HCT116 (cell line): ENCODE results near the gene SKAP1. TPM values are rescaled to one million over a fixed set of nuclear protein-coding genes. Genes with fewer than 3 reads are reported as not detected.

Source experiments
- ATAC-seq: fragments of 200-7000 bp; cut with Tn5 transposase; 2 replicates; pipeline ENCODE4 v1.9.1; 2020; ENCODE audit warnings: mild to moderate bottlenecking, moderate library complexity
- BruUV-seq: library from RNA; stranded (reverse); fragments of 400-500 nt; replicated peaks from 2 replicates; lab custom pipeline; 2021; lab: Mats Ljungman, UMichigan
- CTCF ChIA-PET: fragments of 300-600 bp; sonication (Branson Sonifier 250); formaldehyde crosslinking; loops from one replicate; lab custom pipeline; 2021; ENCODE audit warnings: antibody characterized with exemption; lab: Charles Lee
- POLR2A ChIA-PET: fragments of 300-600, 350-600 bp; sonication (Branson Sonifier 250); formaldehyde crosslinking; loops from one replicate; lab custom pipeline; 2021; ENCODE audit warnings: antibody characterized with exemption; lab: Charles Lee
- RAD21 ChIA-PET, 2 experiments: fragments of 300-600 bp; sonication (Branson Sonifier 250); formaldehyde crosslinking; loops; one replicate each; lab custom pipeline; 2023; ENCODE audit warnings: low total read pairs in 2 of 2; ENCODE audit not compliant: uncharacterized antibody in 2 of 2, unreplicated experiment in 2 of 2, low non-redundant PET in 1 of 2; lab: Charles Lee
- DNase-seq: peaks from one replicate; pipeline ENCODE4 v3.0.0-alpha.2; 2010; ENCODE audit warnings: low read depth, low spot score
- H2AFZ ChIP-seq: fragments of 200-600 bp; shearing (Covaris generic), sonication (generic); 2 replicates; pipeline ENCODE4 v1.6.1; 2017; ENCODE audit warnings: low read depth, mixed run types, mixed read lengths, antibody characterized with exemption, low read length; ENCODE audit not compliant: poor library complexity, severe bottlenecking
- H3K27ac ChIP-seq: 2 replicates; pipeline ENCODE4 v1.5.1; 2012; ENCODE audit warnings: low read depth, low read length
- H3K27me3 ChIP-seq: fragments of 200-600 bp; sonication (generic); 2 replicates; pipeline ENCODE4 v1.6.1; 2016; ENCODE audit warnings: mixed run types, low read length, mixed read lengths; ENCODE audit not compliant: insufficient read depth
- H3K36me3 ChIP-seq, 2 experiments: fragments of 200-500 bp in 1 of 2; fragments of 200-600 bp in 1 of 2; sonication (Bioruptor generic) in 1 of 2; sonication (generic) in 1 of 2; 2 replicates each; pipeline versions ENCODE4 v1.5.1 to v1.6.1; 2014 to 2016; ENCODE audit warnings: low read length in 2 of 2, inconsistent platforms in 1 of 2, mixed read lengths in 1 of 2, mixed run types in 1 of 2; ENCODE audit not compliant: insufficient read depth in 2 of 2, control insufficient read depth in 1 of 2
- H3K4me1 ChIP-seq, 2 experiments: fragments of 200-600 bp in 1 of 2; sonication (generic) in 1 of 2; 2 replicates each; pipeline versions ENCODE4 v1.5.1 to v1.6.1; 2012 to 2017; ENCODE audit warnings: low read length in 2 of 2, inconsistent platforms in 1 of 2, mild to moderate bottlenecking in 1 of 2, mixed read lengths in 1 of 2, mixed run types in 1 of 2, moderate library complexity in 1 of 2; ENCODE audit not compliant: insufficient read depth in 2 of 2, control insufficient read depth in 1 of 2
- H3K4me2 ChIP-seq: fragments of 200-600 bp; sonication (generic); 2 replicates; pipeline ENCODE4 v1.6.1; 2017; ENCODE audit warnings: mixed run types, low read length, mixed read lengths
- H3K4me3 ChIP-seq, 2 experiments: fragments of 200-600 bp in 1 of 2; sonication (generic) in 1 of 2; replicated peaks in 1 of 2; 2 replicates each; pipeline ENCODE4 v1.5.1; 2011 to 2016; ENCODE audit warnings: low read length in 2 of 2, control low read depth in 1 of 2, low read depth in 1 of 2, mild to moderate bottlenecking in 1 of 2, mixed read lengths in 1 of 2, mixed run types in 1 of 2
- H3K79me2 ChIP-seq: fragments of 200-600 bp; sonication (generic); 2 replicates; pipeline ENCODE4 v1.6.1; 2017; ENCODE audit warnings: mild to moderate bottlenecking, mixed run types, low read length, moderate library complexity, mixed read lengths; ENCODE audit not compliant: insufficient read depth
- H3K9ac ChIP-seq: fragments of 200-600 bp; sonication (generic); 2 replicates; pipeline ENCODE4 v1.6.1; 2016; ENCODE audit warnings: low read length, mixed read lengths
- H3K9me2 ChIP-seq: fragments of 200-600 bp; sonication (generic), shearing (Covaris generic); 2 replicates; pipeline ENCODE4 v1.6.1; 2017; ENCODE audit warnings: mixed run types, mild to moderate bottlenecking, moderate library complexity; ENCODE audit not compliant: insufficient read depth
- H3K9me3 ChIP-seq, 2 experiments: fragments of 200-500 bp in 1 of 2; fragments of 200-600 bp in 1 of 2; sonication (Bioruptor generic) in 1 of 2; sonication (generic) in 1 of 2; 2 replicates each; pipeline ENCODE4 v1.6.1; 2014 to 2017; ENCODE audit warnings: low read length in 2 of 2, mixed read lengths in 2 of 2, inconsistent platforms in 1 of 2, low read depth in 1 of 2, mild to moderate bottlenecking in 1 of 2, mixed run types in 1 of 2, moderate library complexity in 1 of 2; ENCODE audit not compliant: control insufficient read depth in 1 of 2, insufficient read depth in 1 of 2
- H4K20me1 ChIP-seq: fragments of 200-600 bp; sonication (generic), shearing (Covaris generic); 2 replicates; pipeline ENCODE4 v1.6.1; 2017; ENCODE audit warnings: mixed run types, mild to moderate bottlenecking, moderate library complexity; ENCODE audit not compliant: insufficient read depth
- ELF1 ChIP-seq: IDR thresholded peaks from 2 replicates; pipeline ENCODE4 v1.6.1; 2012; ENCODE audit warnings: low read depth, borderline replicate concordance
- EZH2phosphoT487 ChIP-seq: fragments of 200-600 bp; IDR thresholded peaks from 2 replicates; pipeline ENCODE4 v1.6.1; 2018; ENCODE audit warnings: antibody characterized with exemption, borderline replicate concordance
- FOSL1 ChIP-seq: IDR thresholded peaks from 2 replicates; pipeline ENCODE4 v1.6.1; 2012; ENCODE audit warnings: low read depth
- JUND ChIP-seq: IDR thresholded peaks from 2 replicates; pipeline ENCODE4 v1.6.1; 2012
- REST ChIP-seq: IDR thresholded peaks from 2 replicates; pipeline ENCODE4 v1.6.1; 2012; ENCODE audit warnings: low read depth
- SRF ChIP-seq: IDR thresholded peaks from 2 replicates; pipeline ENCODE4 v1.6.1; 2012; ENCODE audit warnings: low read depth
- YY1 ChIP-seq: IDR thresholded peaks from 2 replicates; pipeline ENCODE4 v1.6.1; 2011; ENCODE audit warnings: low read length, low read depth, moderate library complexity, mild to moderate bottlenecking; ENCODE audit not compliant: insufficient replicate concordance; ENCODE audit errors: extremely low read depth
- intact Hi-C: fragments of 100-400 bp; cut with micrococcal nuclease; formaldehyde crosslinking; loops from 2 replicates; pipeline ENCODE4 v1.10.0; 2022
- total RNA-seq: library from RNA; stranded (reverse); gene quantifications from one replicate; pipeline ENCODE4 v1.2.1, GENCODE V29; 2021; ENCODE audit not compliant: unreplicated experiment

Gene SKAP1
- total RNA-seq, 1 experiment from 2014 or later, result 12.4 TPM

GRCh38 chr17:48238933-48239602, 190.9 kb downstream of the SKAP1 start:
- BruUV-seq, result no TSS peak

DNA sequence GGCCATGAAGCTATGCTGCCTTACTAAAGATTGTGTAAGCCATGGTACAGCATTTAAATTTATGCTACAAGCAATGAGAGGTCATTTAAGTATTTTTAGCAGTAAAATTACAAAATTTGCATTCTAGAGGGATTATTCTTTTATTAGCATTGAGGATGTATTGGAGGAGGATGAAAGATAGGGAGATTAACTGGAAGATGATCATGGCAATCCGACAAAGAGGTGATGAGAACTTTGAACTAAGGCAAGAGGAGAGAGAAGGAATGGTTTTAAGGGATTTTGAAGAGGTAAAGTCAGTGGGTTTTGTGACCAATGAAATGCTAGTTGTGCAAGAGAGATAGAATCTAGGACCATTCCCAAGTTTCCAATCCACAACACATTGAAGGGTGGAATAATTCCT, 192.6 kb downstream of the SKAP1 start:
- intact Hi-C loops, result no loop called here
- ATAC-seq, result no peak
- Histone ChIP-seq H3K27me3 (no peaks in the 10 kb centered on the region), H2AFZ (no peak overlapping the region), H4K20me1 (no peaks in the 10 kb centered on the region), H3K4me3 (no peak overlapping the region), H3K27ac (peak overlapping the region; percentile 38; the same call in 1 of the 2 replicates), H3K9me3 (no peaks in the 10 kb centered on the region), H3K4me2 (peak overlapping the region; percentile 49), H3K36me3 (no peaks in the 10 kb centered on the region), H3K9ac (peak overlapping the region; percentile 1; the same call in 1 of the 2 replicates), H3K4me1 (peaks cover 59 to 78% of the 10 kb centered on the region in 2 experiments), H3K79me2 (no peaks in the 10 kb centered on the region; the same call in 1 of the 2 replicates), H3K9me2 (no peaks in the 10 kb centered on the region; the same call in 1 of the 2 replicates)
- DNase-seq, result no peak
- RAD21 ChIA-PET, result no interaction called here
- POLR2A ChIA-PET, result interaction anchor here (1.5 kb wide), 1 partner anchor 29 kb away, joined by 3 read pairs; no protein-coding TSS in a partner anchor
- no TSS peak for BruUV-seq
- TF ChIP-seq SRF (no peak), JUND (no peak), YY1 (no peak), REST (no peak)
- CTCF ChIA-PET, result interaction anchor here (0.9 to 22.1 kb wide), 4 partner anchors 8 to 25 kb away, joined by 3 to 336 read pairs (median 8); no protein-coding TSS in a partner anchor

More at GRCh38 chr17:48238933-48239602, 190.9 kb downstream of the SKAP1 start:
- H3K9ac ChIP-seq, result peak overlapping the region; percentile 51
- intact Hi-C loops, result no loop called here
- H3K9me2 ChIP-seq, result no peaks in the 10 kb centered on the region; the same call in 1 of the 2 replicates
- peak overlapping the region; percentile 4 for H2AFZ ChIP-seq
- no peak for TF ChIP-seq EZH2phosphoT487
- TF ChIP-seq ELF1, result no peak
- no peak for TF ChIP-seq YY1
- TF ChIP-seq FOSL1, result 0 out of 2 replicates have a peak, but pooled peaks have one; percentile 10
- no peaks in the 10 kb centered on the region; the same call in 1 of the 2 replicates for H3K79me2 ChIP-seq
- ATAC-seq (no peak), DNase-seq (no peak)
- POLR2A ChIA-PET, result interaction anchor here (0.9 to 2.4 kb wide), 5 partner anchors 12 to 387 kb away, joined by 3 to 13 read pairs (median 3); partner anchors contain the start of gene HOXB9
- H3K9me3 ChIP-seq, result no peaks in the 10 kb centered on the region
- peak overlapping the region; percentile 65 for H3K4me2 ChIP-seq
- RAD21 ChIA-PET, result interaction anchor here in 1 of 2 experiments (1.0 kb wide), 1 partner anchor 23 kb away, joined by 3 read pairs; no protein-coding TSS in a partner anchor
- H3K27ac ChIP-seq, result peak overlapping the region; percentile 75; the same call in 1 of the 2 replicates
- no peaks in the 10 kb centered on the region for H3K27me3 ChIP-seq
- H3K4me3 ChIP-seq, result no peak overlapping the region
- H4K20me1 ChIP-seq, result no peaks in the 10 kb centered on the region
- CTCF ChIA-PET, result interaction anchor here (1.1 to 22.1 kb wide), 4 partner anchors 10 to 97 kb away, joined by 3 to 336 read pairs (median 6); no protein-coding TSS in a partner anchor
- peaks cover 71 to 92% of the 10 kb centered on the region in 2 experiments for H3K4me1 ChIP-seq
- no peaks in the 10 kb centered on the region for H3K36me3 ChIP-seq
